ENCODE measurements around the gene TMEM72.

Gene TMEM72

DNA sequence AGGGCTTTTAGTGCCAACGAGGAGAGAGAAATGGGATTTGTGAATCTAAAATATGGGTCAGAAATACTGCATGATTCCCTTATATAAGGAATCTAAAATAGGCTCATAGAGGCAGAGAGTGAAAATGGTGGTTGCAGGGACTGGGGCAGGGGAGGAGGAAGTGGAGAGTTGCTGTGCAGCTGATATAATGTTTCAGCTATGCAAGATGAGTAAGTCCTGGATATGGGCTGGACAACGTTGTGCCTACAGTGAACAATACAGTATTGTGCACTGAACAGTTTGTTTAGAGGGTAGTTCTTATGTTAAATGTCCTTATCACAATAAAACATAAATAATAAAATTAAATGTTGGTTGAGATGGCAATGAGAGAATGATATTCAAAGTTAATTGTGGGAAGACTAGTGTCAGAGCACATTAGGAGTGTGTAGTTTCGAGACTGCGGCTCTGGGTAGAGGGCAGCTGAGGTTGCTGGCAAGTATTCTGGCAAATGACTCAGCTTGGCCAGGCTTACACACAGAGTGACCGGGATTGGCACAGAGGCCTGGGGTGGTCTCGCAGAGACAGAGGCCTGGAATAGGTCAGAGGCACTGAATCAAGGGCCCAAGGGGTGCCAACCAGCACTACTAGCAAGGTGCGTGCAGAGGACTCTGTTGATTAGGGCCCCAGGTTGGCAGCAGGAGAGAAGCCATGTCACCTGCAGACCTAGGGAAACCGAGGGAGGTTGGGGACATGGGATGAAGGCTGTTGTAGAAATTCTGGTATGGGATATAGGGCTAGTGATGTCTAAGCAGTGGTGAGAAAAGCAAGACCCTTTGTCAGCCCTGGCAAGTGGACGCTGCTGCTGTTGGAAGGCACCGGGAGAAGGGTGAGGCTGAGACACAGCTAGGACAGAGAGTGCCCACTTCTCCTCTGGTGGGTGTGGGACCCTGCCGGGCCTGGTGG, 70.3 kb downstream of the TMEM72 start:
- DNase-seq, result no peak

DNA sequence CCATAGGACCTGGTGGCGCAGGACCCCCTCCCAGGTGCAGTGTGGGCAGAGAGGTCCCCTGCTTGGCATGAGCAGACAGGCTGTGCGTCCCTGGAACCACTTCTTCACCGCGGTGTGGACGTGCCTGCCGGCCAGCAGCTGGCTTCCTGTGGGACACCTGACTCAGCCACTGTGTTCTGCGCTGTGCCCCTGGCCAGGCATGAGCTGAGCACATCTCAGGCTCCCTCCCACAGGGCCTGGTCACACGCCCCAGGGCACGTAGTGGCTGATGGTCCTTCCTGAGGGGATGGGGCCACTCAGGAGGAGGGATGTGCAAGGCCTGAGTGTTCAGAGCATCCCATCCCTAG, 71.0 kb downstream of the TMEM72 start:
- DNase-seq, result no peak

DNA sequence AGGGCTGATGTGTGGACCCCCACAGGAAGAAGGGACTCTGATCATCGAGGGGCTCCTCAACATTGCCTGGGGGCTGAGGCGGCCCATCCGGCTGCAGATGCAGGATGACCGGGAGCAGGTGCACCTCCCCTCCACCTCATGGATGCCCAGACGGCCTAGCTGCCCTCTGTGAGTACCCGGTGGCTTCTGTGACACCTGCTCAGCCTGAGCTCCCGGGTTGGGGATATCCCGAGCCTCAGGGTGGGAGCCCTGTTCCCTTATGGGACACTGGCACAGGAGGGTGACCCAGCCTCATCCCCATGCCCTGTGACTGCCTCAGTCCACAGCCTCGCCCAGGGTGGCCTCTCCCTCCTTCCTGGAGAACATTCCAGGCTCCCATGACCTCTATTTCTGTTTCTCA, 71.4 kb downstream of the TMEM72 start:
- no peak for DNase-seq

DNA sequence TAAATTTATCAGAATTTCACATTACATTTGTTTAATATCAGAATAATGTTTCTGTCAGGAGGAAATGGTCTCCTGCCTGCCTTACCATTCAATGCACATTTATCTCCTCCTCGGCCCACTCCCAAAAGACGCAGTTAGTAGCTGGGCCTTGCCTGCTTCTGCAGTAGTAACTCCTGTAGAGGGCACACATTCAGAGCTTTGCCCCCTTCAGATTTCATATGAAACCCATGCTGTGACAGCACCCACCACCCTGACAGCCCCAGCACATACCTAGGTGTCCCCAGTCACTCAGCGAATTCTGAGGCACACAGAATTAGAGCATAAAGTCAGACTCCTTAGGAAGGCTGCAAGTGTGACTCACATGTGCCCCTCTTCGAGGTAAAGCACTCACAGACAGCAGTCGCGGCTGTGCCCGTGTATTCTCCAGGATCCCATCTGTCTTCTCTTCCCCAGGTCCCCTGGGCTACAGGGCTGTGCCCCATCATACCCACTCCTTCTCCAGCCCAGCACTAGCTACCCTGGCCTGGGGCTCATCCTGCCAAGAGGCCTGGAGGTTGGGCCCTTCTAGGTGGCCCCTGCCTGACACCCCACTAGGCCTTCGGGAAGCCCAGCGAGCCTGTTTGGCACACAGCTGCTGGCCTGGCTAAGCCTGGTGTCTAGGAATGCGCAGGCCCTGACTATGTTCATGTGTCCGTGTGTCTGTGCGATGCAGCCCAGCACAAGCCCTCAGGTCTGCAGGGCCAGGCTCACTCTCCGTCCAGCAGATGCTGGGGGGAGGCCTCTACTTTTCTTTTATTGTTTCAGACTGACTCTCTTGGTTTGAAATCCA, 72.1 kb downstream of the TMEM72 start:
- no peak for DNase-seq

DNA sequence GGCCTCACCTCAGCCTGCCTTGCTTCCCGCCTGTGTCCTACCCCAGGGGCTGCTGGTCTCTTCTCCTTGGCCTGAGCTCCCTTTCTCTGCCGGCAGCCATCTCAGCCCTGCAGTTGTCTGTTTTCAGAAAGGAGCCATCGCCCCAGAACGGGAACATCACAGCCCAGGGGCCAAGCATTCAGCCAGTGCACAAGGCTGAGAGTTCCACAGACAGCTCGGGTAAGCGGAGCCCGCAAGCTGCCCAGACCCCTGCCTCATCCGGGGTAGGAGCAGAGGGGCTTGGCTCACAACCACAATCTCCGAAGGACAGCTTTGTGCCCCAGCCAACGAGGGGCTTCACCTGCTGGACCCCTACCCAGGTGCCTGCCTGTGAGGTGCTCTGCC, 72.8 kb downstream of the TMEM72 start:
- no peak for DNase-seq

DNA sequence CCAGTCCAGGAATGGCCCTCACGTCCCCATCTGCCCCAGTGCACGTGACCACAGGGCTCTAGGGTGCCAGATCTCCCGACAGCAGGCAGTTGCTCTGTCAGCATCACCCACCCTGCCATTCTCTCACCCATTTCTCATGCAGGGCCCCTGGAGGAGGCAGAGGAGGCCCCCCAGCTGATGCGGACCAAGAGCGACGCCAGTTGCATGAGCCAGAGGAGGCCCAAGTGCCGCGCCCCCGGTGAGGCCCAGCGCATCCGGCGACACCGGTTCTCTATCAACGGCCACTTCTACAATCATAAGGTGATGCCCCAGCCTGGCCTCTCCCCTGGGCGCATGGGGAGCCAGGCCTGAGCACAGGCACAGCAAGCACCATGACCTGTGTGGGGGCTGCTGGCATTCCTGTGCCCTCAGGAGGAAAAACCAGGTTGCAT, 73.5 kb downstream of the TMEM72 start:
- DNase-seq, result no peak

DNA sequence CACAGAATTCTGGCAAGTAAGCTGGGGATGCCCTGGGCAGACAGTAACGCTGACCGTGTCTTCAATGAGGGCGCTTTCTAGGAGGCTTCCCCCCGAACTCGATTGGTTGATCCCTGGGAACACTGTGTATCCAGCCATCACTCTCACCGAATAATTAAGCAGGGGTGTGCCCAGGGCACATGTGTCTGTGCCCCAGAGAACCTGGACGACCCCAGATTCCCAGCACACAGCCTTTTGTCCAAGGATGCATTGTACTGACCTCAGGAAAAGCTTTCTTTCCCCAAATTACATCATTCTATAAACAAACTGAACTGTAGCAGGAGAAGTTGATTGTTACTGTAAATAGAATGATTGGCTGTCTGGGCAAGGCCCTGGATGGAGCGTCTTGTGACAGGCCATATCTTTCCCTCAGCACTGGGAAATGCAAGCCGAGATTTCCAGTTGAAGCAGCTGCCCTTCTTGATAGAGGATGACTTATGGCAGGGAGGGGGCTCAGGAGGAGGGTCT, 74.1 kb downstream of the TMEM72 start:
- no peak for DNase-seq

DNA sequence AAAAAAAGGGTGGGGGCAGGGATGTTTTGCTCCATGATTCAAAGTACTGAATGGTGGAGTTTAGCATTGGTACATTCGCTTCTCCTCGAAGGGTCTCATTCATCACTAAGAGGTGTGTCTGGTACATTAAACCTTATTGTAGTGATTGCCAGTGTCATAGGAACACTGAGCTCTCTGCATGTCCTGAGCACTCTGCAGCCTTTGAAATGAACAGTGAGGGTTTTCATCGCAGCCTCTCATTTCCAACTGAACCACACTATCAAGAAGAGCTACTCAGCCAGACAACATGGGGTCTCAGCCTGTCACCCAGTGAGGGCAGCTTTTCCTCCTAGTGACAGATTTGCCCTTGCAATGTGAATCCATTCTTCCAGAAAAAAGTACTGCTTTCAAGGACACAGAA, 75.0 kb downstream of the TMEM72 start:
- no peak for DNase-seq

Data from activated CD4-positive, alpha-beta T cell treated with anti-CD3 and anti-CD28 coated beads for 4 hours (primary cell).